Endothelial cell of hepatic sinusoid (primary cell): ENCODE results near the gene YAP1.

Experiments
- in situ Hi-C: cut with HindIII; loops from 2 replicates; pipeline ENCODE4 v1.10.0; 2017; ENCODE audit warnings: low sequenced_read_pairs

The YAP1 gene

GRCh38 chr11:102157219-102157618, 47.0 kb downstream of the YAP1 start:
- in situ Hi-C loops: no loop called here

GRCh38 chr11:102158164-102158735, 48.0 kb downstream of the YAP1 start:
- in situ Hi-C loops: no loop called here

GRCh38 chr11:102163368-102163767, 53.1 kb downstream of the YAP1 start:
- in situ Hi-C loops: no loop called here

- in situ Hi-C loops: no loop called here
Observed at GRCh38 chr11:102166175-102167064, 56.2 kb downstream of the YAP1 start.

GRCh38 chr11:102168481-102168880, 58.2 kb downstream of the YAP1 start:
- in situ Hi-C loops: no loop called here

- in situ Hi-C loops: no loop called here
Observed at GRCh38 chr11:102171101-102171500, 60.9 kb downstream of the YAP1 start.

GRCh38 chr11:102172127-102172848, 62.0 kb downstream of the YAP1 start:
- in situ Hi-C loops: no loop called here

GRCh38 chr11:102177126-102177525, 66.9 kb downstream of the YAP1 start:
- in situ Hi-C loops: loop anchor here (5.0 kb wide), 1 partner anchor 90 kb away; no protein-coding TSS in a partner anchor

GRCh38 chr11:102177974-102178631, 67.9 kb downstream of the YAP1 start:
- in situ Hi-C loops: loop anchor here (5.0 kb wide), 1 partner anchor 89 kb away; no protein-coding TSS in a partner anchor

- in situ Hi-C loops: loop anchor here (5.0 kb wide), 1 partner anchor 88 kb away; no protein-coding TSS in a partner anchor
Observed at GRCh38 chr11:102179371-102179770, 69.1 kb downstream of the YAP1 start.

GRCh38 chr11:102184269-102184987, 74.2 kb downstream of the YAP1 start:
- in situ Hi-C loops: no loop called here

GRCh38 chr11:102186551-102187191, 76.4 kb downstream of the YAP1 start:
- in situ Hi-C loops: loop anchor here (5.0 kb wide), 1 partner anchor 79 kb away; no protein-coding TSS in a partner anchor

- in situ Hi-C loops: loop anchor here (5.0 kb wide), 1 partner anchor 80 kb away; no protein-coding TSS in a partner anchor
Observed at GRCh38 chr11:102187416-102188151, 77.3 kb downstream of the YAP1 start.

- in situ Hi-C loops: loop anchor here (5.0 kb wide), 1 partner anchor 81 kb away; no protein-coding TSS in a partner anchor
Observed at GRCh38 chr11:102188488-102188887, 78.2 kb downstream of the YAP1 start.

GRCh38 chr11:102191832-102192231, 81.6 kb downstream of the YAP1 start:
- in situ Hi-C loops: no loop called here

GRCh38 chr11:102192349-102193066, 82.3 kb downstream of the YAP1 start:
- in situ Hi-C loops: no loop called here

- in situ Hi-C loops: no loop called here
Observed at GRCh38 chr11:102194257-102194656, 84.0 kb downstream of the YAP1 start.

GRCh38 chr11:102194990-102195389, 84.7 kb downstream of the YAP1 start:
- in situ Hi-C loops: no loop called here
